Smooth muscle cell of the pulmonary artery (primary cell): ENCODE results near the gene ADRA1B. TPM values are rescaled to one million over a fixed set of nuclear protein-coding genes. Genes with fewer than 3 reads are reported as not detected.

Experiments
- total RNA-seq: library from RNA; depleted of rRNA; stranded (reverse); fragments of >200 nt; gene quantifications from 2 replicates; pipeline ENCODE4 v1.2.3, GENCODE V29; 2014

The ADRA1B gene
- total RNA-seq = 0.26 and 0.43 TPM in 2 replicates

GRCh38 chr5:159915904-159916840, at the start of gene ADRA1B:
Gene ADRA1B (plus strand): TSS chr5:159916482. CDS start chr5:159916906, 424 bp downstream.

GRCh38 chr5:160008877-160009590, 92.8 kb downstream of the ADRA1B start, which contains the start of gene TTC1:
Gene TTC1 (plus strand): TSS chr5:160009139. CDS start chr5:160010529, 1,390 bp downstream.

Other genes with a start within 250 kb of the ADRA1B start
- 33.8 and 38.5 TPM in 2 replicates for gene TTC1, start 92.7 kb downstream of the ADRA1B start, total RNA-seq
- gene PWWP2A, start 203.0 kb downstream of the ADRA1B start, total RNA-seq = 19.6 and 25.2 TPM in 2 replicates